H1 (cell line): ENCODE measurements around the gene BASP1. TPM values are rescaled to one million over a fixed set of nuclear protein-coding genes. Genes with fewer than 3 reads are reported as not detected.

ENCODE experiments used
- BRCA1 ChIP-seq: IDR thresholded peaks from 2 replicates; pipeline ENCODE4 v1.6.1; 2012; ENCODE audit warnings: low read depth, low read length, improper control_type of control experiment
- EZH2 ChIP-seq: fragments of 200-600 bp; sonication (generic); IDR thresholded peaks from 2 replicates; pipeline ENCODE4 v1.7.1; 2012; ENCODE audit warnings: low read depth, mild to moderate bottlenecking, moderate library complexity, low read length, inconsistent platforms; ENCODE audit not compliant: severe bottlenecking
- POU5F1 ChIP-seq: IDR thresholded peaks from 2 replicates; pipeline ENCODE4 v1.6.1; 2011; ENCODE audit warnings: low read depth, mild to moderate bottlenecking, low read length, moderate library complexity
- RAD21 ChIP-seq, 2 experiments: IDR thresholded peaks in 1 of 2; conservative IDR thresholded peaks in 1 of 2; 2 replicates each; pipeline ENCODE4 v1.6.1; 2011; ENCODE audit warnings: low read depth in 2 of 2, low read length in 2 of 2, improper control_type of control experiment in 1 of 2, inconsistent platforms in 1 of 2, mild to moderate bottlenecking in 1 of 2, moderate library complexity in 1 of 2
- polyA plus RNA-seq, 7 experiments: library from polyadenylated mRNA; depleted of rRNA in 3 of 7; stranded (reverse) in 5 of 7; unstranded in 2 of 7; fragments of >200 nt in 5 of 7; fragments of 200-250 nt in 2 of 7; gene quantifications; 1 replicate in 5 of 7; 2 replicates in 1 of 7; 4 replicates in 1 of 7; pipeline versions ENCODE4 v1.2.1 to v1.2.3, GENCODE V29; 2011 to 2013; ENCODE audit warnings: missing spikeins in 2 of 7, mixed read lengths in 2 of 7
- total RNA-seq: library from RNA; stranded (reverse); fragmentation: NEBNext Ultra II Directional; extraction: Animal tissue kit (Norgen Biotek cat#: 25700); gene quantifications from 2 replicates; pipeline ENCODE4 v1.2.1, GENCODE V29; 2021

Gene BASP1
- total and polyA plus RNA-seq, 2 of the 8 experiments (the other 6 are each of a cell fraction or from before 2014, with no cell fraction given): 95.2 to 104 TPM

- TF ChIP-seq EZH2 (no peak), POU5F1 (no peak), BRCA1 (no peak), RAD21 (IDR thresholded peaks at IDR 0.05 in 1 of 2, conservative IDR thresholded peaks at IDR 0.05 in 1 of 2; ENCODE audit: low read depth in 2 of 2, low read length in 2 of 2) (no peak)
- TF ChIP-seq, all 59 proteins: peak for 0
Observed at GRCh38 chr5:17224858-17225511, 7.6 kb downstream of the BASP1 start (continued).
